GM12891 (cell line): ENCODE measurements around the gene FES.

Source experiments
- DNase-seq: peaks from one replicate; pipeline ENCODE4 v3.0.0; 2011; ENCODE audit warnings: low spot score; ENCODE audit not compliant: insufficient read length
- FAIRE-seq: peaks from 2 replicates; lab custom pipeline; 2011; peaks lifted over from hg19 to GRCh38; lab: Jason Lieb, UNC
- PAX5 ChIP-seq: IDR thresholded peaks from 2 replicates; pipeline ENCODE4 v1.6.1; 2011; ENCODE audit warnings: low read length, moderate library complexity, mild to moderate bottlenecking; ENCODE audit not compliant: insufficient read depth, severe bottlenecking
- POLR2A ChIP-seq: IDR thresholded peaks from 2 replicates; pipeline ENCODE4 v1.6.1; 2011; ENCODE audit warnings: low read depth, low read length, control low read depth
- POLR2AphosphoS5 ChIP-seq: IDR thresholded peaks from 2 replicates; pipeline ENCODE4 v1.6.1; 2011; ENCODE audit warnings: low read depth, low read length, control low read depth
- POU2F2 ChIP-seq: IDR thresholded peaks from 2 replicates; pipeline ENCODE4 v1.6.1; 2011; ENCODE audit warnings: low read depth, mild to moderate bottlenecking, control low read depth, low read length, moderate library complexity
- SPI1 ChIP-seq: IDR thresholded peaks from 2 replicates; pipeline ENCODE4 v1.6.1; 2011; ENCODE audit warnings: low read depth, low read length, control low read depth
- TAF1 ChIP-seq: IDR thresholded peaks from 2 replicates; pipeline ENCODE4 v1.6.1; 2011; ENCODE audit warnings: low read depth, low read length, control low read depth

FES gene

GRCh38 chr15:90929246-90930019, 45.1 kb downstream of the FES start:
- no peak for DNase-seq
- TF ChIP-seq TAF1 (no peak), POLR2A (no peak), POU2F2 (no peak), SPI1 (no peak), PAX5 (no peak)
- FAIRE-seq = no peak

- DNase-seq = no peak
- TF ChIP-seq POLR2AphosphoS5 (no peak), POU2F2 (no peak), SPI1 (no peak)
- FAIRE-seq = no peak
These were observed 46.7 kb downstream of the FES start for GRCh38 chr15:90930861-90931574.

- DNase-seq (no peak), FAIRE-seq (no peak)
- TF ChIP-seq POU2F2 (no peak), POLR2AphosphoS5 (no peak), PAX5 (no peak), POLR2A (no peak), TAF1 (no peak), SPI1 (no peak)
These were observed 47.2 kb downstream of the FES start for GRCh38 chr15:90931575-90931827.

- DNase-seq (peak; percentile 81), FAIRE-seq (peak; percentile 76)
- TF ChIP-seq POLR2A (peak; percentile 51), POU2F2 (peak; percentile 58; the same call in 1 of the 2 replicates), PAX5 (no peak), POLR2AphosphoS5 (peak; percentile 30; the same call in 1 of the 2 replicates), SPI1 (peak; percentile 34; the same call in 1 of the 2 replicates), TAF1 (peak; percentile 76; the same call in 1 of the 2 replicates)
These were observed 47.7 kb downstream of the FES start, which contains the start of gene HDDC3 for GRCh38 chr15:90931828-90932659. HDDC3 (minus strand) TSS chr15:90932549; CDS start chr15:90932540, 9 bp downstream.

- DNase-seq (no peak), FAIRE-seq (no peak)
- no peak for TF ChIP-seq TAF1
- TF ChIP-seq SPI1 = no peak
- no peak for TF ChIP-seq POLR2AphosphoS5
- TF ChIP-seq POLR2A = no peak
- no peak for TF ChIP-seq POU2F2
- no peak for TF ChIP-seq PAX5
These were observed 48.3 kb downstream of the FES start for GRCh38 chr15:90932660-90932991.

GRCh38 chr15:90933301-90933700, 49.0 kb downstream of the FES start:
- TF ChIP-seq PAX5 = no peak
- no peak for TF ChIP-seq SPI1
- no peak for TF ChIP-seq POLR2A
- no peak for TF ChIP-seq TAF1
- no peak for TF ChIP-seq POU2F2
- DNase-seq = no peak
- FAIRE-seq = no peak

GRCh38 chr15:90934256-90934948, 50.1 kb downstream of the FES start:
- FAIRE-seq (peak; percentile 62), DNase-seq (peak; percentile 78)

GRCh38 chr15:90934949-90935751, 50.8 kb downstream of the FES start, which contains the start of gene UNC45A:
UNC45A (plus strand) TSS chr15:90935285; CDS start chr15:90935325, 40 bp downstream.
- peak; percentile 78 for FAIRE-seq

More at GRCh38 chr15:90934256-90934948, 50.1 kb downstream of the FES start:
- no peak for TF ChIP-seq TAF1
- no peak for TF ChIP-seq POLR2A
- TF ChIP-seq POLR2AphosphoS5 = no peak
- 0 out of 2 replicates have a peak, but pooled peaks have one; percentile 8 for TF ChIP-seq SPI1
- no peak for TF ChIP-seq PAX5
- TF ChIP-seq POU2F2 = peak; percentile 57; the same call in 1 of the 2 replicates

More at GRCh38 chr15:90934949-90935751, 50.8 kb downstream of the FES start, which contains the start of gene UNC45A:
- peak; percentile 97 for DNase-seq
- TF ChIP-seq POLR2A = no peak
- TF ChIP-seq TAF1 = no peak
- no peak for TF ChIP-seq POU2F2
- TF ChIP-seq SPI1 = no peak
- no peak for TF ChIP-seq POLR2AphosphoS5
- TF ChIP-seq PAX5 = no peak
